Pons (tissue), 1 donor: ENCODE results near the gene TRAPPC6A.

ENCODE experiments used
- DNase-seq: peaks from one replicate; pipeline ENCODE4 v3.0.0-alpha.2; 2016; ENCODE audit warnings: low spot score

Gene TRAPPC6A

DNA sequence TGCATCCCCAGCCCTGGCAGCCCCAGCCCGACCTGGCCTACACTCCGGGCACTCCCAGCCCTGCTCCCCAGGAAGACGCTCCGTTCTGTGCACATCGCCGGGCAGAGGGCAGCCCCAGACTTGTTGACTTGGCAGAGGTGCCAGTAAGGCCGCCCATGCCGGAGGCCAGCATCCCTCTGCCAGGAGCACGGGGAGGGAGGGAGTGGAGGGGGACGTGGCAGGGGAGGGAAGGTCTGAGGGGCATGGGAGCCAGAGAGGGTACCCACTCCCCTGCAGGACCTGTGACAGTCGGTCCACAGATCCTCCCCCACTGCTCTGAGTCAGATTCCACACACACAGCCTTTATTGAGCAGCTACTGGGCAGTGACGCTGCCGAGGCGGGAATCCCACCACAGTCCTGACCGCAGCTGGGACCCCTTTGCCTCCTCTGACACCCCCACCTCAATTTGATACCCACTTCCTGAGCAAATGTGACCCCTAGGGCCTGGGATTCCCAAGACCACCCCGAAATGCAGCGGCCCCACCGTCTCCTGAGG lies 15.4 kb downstream of the TRAPPC6A start:
- no peak for DNase-seq

DNA sequence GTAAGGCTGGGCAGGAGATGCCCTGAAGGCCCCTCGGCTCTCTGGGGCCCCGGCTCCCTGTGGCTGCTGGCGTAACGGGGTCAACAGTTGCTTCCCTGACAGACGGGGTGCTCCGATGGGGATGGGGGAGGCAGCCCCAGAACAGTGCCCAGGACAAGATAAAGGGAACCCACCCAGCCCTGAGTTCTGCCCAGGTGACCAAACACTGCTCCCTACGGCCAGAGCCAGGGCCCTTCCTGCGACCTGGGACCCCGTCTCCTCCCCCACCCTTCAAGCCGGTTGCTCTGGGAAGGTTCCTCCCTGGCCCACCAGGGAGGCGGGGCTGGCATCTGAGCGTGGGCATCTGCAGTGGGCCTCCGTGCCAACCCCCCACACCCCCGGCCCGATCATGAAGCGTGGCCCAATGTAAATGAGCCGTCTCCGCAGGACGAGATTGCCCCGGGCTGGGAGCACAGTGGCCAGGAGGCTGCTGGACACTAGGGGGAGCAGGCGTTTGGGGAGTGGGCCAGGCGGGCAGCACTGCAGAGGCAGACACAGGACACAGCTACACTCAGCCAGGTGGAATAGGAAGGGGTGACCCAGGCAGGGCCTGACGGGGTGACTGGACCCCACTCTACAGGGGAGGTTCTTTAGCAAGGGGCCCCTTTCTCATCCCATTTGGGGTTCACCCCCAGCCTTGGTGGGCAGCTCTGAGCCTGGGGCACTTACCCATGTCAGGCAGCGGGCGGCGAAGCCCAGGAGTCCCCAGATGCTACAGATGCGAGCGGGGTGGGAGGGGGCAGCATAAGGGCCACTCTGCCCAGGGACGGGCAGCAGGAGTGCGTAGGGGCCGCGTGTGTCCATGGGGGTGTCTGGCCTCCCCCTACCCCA lies 16.1 kb downstream of the TRAPPC6A start:
- DNase-seq: no peak

DNA sequence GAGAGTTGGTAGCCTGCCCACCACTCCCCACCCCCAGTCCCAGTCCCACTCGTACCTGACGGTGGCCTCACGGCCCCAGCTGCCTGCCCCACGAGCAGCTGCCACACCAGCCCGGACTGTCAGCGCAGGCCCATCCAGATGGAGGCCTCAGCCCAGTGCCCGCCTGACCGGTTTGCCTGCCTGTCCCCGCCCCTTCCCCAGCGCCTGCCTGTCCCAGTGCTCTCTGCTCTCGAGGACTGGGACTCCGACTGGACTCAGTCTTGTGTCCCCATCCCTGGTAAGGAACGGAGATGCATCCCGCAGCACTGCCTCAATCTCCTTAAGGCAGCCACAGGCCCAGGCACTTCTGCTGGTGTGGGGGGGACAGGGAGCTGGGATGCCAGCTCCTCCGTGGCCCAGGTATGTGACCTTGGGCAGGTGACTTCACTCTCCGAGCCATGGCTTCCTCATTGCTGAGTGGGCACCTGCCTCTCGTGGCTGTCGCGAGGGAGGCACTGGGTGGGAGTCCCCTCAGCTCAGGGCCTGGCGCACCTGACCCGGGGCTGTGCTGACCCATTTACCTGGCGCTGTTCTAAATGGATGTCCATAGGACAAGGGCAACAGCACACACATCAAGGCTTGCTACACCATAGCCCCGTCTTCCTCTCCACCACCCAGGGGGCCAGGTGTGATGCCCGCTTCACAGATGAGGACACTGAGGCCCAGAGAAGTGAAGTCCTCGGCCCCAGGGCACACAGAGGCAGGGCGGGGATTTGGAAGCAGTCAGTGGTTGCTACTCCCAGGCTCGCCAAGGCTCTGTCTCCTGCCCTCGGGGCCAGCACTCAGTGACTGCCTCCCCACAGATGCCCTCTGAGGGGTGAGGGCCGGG lies 16.9 kb downstream of the TRAPPC6A start, which contains the start of gene NKPD1:
NKPD1 (minus strand) TSS at position 113 of the 868 bp plus-strand sequence. CDS start 832 bp downstream, outside the sequence.
- DNase-seq: no peak

DNA sequence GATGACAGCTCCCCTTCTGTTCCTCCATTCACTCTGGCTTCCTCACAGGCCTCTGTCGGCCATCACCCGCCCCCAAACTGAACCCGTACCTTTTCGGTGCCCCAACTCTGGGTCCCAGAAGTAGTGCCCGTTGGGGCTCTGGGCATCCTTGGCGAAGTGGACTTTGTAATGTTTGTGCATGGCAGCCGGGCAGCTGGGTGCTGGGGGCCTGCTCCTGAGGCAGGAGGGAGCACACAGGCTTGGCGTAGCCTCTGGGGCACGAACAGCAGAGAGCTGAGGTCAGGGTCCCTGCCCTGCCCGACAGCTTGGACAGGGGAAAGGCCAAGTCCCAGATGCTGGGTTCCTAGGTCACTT lies 18.1 kb downstream of the TRAPPC6A start:
- no peak for DNase-seq

DNA sequence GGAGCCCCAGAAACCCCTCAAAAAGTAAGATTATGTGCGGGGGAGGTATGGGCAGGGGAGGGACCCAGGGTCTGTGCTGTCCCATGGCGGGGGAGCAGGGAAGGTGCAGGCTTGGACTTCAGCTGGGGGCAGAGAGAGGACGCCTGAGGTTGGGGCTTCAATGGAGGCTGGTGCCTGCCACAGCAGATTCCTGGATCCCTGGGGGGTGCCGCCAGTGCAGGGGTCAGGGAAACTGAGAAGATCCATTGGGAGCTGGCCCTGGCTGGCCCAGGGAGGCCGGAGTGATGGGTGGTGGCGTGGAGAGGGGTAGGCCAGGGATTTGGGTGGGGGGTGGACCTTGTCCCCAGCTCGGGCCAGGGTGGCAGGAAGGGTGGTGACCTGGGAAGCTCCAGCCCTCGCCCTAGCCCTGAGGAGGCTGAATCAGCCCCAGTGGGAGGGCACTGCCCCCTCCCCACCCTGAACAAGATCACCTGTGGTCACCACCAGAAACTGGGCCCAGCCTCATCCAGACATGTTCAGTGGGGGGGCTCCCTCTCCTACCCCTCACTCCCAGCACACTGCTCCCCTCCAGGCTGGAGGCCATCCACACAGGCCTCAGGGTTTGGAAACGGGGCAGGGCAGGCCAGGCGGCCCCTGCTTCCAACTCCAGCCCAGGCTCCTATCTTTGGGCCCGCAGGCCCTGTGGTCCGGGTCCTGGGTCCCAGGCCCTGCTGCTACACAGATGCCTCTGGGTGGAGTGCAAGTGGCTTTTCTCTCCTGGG lies 18.6 kb downstream of the TRAPPC6A start:
- no peak for DNase-seq

DNA sequence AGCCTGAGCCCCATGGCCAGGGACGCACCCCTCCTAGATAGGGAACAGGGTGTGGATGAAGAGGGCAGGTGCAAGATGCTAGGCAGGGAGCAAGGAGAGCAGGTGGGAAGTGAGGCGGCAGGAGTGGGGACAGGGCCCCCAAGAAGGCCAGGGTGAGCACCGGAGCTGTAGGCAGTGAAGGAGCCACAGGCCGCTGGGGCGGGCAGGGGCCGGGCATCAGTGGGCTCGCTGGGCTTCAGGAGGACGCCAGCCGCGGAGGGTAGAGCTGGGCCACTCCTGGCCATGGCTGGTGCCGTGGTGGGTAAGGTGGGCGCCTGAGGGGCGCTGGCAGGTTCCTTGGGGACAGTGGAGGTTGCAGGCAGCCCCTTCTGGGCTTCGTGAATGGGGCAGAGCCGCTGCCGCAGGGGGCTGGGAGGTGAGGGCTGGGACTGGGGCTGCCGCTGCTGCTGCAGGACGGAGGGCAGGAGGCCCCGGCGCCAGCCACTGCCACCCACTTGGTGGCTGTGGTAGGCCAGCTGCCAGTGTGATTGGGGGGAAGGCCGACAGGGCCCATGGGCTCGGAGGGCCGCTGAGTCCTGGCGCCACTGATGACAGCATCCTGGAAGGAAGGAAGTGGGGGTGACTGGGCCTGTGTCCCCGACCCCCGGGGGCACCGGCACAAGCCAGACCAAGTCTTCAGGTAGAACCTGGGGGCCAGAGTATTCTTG lies 19.4 kb downstream of the TRAPPC6A start:
- no peak for DNase-seq

DNA sequence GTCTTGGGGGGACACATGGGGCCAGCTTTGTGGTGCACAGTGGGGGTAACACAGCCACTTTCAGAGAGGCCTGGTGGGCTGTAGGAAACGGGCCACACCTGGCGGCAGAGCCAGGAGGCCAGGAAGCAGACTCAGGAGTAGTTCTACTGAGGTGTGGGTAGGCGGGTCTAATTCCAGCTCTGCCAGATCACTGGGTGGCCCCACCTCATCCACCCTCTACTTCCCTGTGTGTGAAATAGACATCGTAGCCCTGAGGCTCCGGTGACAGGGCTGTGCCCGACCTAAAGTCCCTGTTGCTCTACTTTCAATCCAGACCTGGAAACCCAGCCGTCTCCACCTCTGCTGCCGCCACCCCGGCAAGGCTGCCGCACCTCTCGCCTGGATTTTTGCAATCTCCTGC lies 21.3 kb downstream of the TRAPPC6A start:
- no peak for DNase-seq

DNA sequence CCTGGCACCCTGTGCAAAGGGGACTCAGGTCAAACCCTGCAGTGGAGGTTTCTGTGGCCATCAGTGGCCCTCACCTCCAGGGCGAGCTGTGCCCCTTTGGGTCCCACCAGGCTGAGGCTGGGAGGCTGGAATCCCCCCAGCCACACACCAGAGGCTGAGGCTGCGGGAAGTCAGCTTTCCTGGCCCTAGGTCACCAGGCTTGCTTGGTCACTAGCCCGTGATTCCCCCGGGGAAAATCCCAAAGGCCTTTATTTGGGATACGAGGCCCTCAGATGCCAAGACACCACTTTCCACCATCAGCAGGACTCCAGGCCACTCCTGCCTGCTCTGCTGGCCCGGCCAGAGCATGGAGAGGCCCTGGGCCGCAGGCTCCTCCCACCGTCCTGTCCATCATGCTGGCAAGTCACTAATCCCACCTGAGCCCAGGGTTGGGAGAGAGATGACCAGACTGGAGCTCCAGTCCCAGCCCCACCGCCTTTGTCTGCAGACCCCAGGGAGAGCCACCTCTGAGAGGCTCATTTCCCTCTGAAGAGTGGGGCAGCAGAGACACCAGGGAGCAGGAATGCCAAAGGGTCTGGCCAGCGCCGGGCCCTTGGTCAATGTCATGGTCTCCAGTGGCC lies 21.9 kb downstream of the TRAPPC6A start:
- no peak for DNase-seq

DNA sequence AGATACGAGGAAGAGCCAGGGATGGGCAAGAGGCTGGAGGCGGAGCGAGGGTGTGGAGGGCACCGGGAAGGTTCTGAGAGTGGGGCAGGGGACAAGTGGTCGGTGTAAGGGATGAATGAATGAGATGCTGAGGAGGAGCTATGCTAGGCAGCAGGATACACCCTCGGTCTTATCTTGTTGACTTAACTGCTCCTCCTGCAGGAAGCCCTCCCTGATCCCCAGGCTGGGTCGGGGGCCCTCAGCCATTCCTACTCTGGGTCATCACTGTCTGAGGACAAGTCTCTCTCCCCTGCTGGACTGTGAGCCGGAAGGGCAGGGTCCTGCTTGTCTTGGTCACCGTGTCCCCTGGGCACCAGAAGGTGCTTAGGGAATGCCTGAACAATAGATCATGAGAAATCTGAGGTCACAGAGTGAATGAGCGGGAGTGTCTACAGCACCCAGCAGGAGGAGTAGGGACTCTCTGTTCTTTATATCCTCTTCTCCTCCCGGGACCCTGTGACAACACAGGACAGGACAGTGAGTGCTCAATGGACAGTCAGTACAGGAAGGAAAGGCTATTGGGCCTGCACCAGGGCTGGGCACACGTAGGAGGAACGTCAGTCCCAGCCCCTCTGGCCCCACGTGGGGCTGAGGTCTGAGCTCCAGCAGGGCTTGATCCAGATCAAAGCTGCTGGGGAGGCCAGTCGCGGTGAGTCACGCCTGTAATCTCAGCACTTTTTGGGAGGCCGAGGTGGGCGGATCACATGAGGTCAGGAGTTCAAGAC lies 23.8 kb downstream of the TRAPPC6A start:
- no peak for DNase-seq

DNA sequence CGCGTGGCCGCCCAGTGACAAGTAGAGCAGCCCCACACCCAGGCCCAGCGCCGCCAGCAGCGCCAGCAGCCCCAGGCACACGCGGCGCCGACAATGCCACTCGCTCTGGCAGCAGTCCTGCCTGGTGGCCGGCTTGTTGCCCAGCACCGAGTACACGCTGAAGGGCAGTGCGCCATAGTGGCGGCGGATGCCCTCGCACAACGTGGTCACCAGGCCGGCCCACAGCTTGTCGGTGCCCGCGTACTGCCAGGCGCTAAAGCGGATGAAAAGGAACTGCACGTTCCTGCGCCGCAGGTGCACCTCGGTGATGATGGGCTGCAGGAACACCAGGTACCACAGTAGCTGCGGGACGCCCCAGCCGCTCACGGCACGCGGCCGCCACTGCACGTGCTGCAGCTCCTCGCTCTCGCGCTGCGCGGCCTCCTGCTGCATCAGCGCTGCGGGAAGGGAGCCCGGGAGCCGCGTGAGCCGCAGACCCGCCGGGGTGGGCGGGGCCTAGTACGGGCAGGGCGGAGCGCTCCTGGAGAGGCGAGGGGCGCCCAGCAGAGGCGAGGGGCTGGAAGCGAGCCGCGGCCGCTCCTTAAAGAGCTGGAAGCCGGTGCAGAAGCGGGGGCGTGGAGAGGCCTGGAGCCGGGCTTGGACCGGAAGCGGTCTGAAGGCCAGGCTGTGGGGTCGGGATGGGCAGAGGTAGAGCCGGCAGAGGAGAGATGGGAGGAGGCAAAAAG lies 24.5 kb downstream of the TRAPPC6A start:
- DNase-seq: peak; percentile 23

DNA sequence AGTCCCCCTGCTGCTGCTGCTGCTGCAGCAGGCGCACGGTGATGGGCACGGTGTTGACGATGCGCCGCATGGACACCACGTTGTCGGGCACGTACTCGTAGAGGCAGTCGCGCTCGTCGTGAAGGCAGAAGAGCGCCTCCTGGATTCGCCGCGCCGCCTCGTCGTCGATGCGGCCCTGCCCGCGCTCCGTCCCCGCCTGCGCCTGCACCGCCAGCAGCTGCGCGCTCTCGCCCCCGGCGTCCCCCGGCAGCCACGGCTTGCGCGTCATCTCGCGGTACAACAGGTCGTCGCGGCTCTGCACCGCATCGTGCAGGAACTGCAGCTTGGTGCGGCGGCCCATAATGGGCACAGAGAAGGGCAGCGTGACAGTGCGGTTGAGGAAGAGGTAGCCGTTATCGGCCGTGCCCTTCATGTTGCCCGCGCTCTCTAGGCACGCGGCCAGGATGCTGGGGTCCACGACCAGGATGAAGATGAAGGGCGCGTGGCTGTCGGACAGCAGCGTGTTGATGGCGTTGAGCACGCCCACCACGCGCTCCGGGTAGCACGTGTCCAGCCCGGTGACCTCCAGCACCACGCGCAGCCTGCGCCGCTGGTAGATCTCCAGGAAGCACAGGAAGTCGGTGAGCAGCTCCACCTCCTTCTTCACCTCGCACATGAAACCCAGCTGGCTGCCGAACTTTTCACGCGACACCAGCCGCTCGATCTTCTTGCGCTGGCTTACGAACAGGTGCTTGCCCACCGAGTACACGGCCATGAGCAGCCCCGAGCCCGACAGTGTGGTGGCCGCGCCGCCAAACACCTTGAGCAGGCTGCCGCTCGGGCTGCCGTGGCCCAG lies 25.3 kb downstream of the TRAPPC6A start:
- no peak for DNase-seq

DNA sequence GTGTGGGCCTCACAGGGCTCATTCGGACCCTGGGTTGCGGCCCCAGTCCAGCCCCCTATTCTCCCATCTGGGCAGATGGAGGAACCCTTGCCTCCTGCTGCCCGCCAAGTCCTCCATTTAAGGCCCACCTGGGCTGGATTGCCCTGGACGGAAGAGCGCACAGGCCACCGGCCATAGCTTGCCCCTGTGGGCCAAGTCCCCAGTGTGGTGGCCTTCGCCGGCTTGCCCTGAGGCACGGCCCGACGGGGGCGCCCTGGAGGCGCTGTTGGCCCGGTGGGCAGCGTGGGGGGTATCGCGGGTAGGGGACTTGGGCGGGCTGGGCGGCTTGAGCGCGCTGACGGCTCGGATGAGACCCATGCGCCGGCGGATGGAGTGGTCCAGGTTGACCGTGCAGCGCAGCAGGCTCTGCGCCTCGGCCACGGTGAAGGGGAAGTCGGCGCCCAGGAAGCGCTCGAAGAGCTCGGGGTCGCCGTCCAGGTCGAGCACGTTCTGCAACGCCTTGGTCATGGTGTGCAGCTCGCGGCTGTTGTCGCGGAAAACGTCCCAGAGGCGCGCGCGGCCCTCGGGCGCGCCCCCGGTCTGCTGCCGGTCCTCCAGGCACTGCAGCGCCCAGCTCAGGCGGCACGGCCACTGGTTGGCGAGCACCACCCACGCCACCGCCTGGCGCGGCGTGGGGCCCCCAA lies 26.1 kb downstream of the TRAPPC6A start:
- no peak for DNase-seq

DNA sequence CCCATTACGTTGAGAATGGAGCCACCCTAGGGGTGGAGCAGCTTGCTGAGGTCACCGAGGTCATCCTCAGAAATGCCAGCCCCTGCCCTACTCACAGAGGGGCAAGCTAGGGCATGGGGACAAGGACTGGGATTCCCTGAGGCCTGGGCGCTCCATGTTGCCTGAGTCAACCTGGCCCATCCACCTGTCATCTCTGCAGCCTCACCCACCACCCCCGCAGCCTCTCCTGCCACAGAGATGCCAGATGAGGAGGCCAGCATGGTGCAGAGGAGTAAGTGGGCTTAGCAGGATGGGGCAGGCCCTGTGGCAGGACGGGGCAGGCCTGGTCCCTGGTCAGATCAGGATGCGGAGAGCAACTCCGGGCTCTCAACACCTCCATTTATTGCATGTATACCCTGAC lies 26.7 kb downstream of the TRAPPC6A start:
- no peak for DNase-seq

DNA sequence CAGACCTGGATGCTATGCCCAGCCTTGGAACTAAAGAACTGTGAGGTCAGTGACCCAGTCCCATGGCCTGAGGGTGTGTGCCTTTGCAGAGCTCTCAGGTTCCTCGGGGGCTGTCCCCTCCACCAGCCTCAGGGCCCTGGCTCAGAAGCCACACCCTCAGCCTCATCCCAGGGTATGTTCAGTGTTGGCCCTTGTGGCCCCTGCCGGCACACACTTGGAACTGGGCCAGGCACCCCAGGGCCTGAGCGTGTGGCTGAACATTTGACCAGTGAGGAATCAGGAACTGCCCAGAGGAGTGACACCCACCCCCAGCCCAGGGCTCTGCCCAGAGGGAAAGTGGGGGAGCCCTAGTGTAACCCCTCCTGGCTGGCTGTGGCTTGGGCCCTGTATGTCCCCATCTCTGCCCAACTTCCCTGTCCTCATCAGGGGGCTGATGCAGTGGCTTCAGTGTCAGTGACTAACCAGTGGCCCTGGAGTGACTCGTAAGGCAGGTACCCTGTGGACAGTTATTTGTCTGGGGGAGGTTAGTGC lies 27.2 kb downstream of the TRAPPC6A start:
- no peak for DNase-seq

DNA sequence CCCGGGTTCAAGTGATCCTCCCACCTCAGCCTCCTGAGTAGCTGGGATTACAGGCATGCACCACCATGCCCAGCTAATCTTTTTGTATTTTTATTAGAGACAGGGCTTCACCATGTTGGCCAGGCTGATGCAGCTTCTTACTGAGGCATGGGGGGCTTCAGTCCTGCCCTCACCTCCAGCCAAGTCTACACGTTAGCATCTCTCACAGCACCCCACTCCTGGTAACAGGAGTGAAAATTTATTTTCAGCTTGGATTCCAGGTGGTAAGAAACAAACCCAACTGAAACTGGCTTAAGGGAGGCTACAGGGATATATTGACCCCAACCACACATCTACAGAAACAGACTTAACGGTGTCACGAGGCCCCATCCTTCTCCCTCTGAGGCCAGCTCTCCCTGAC lies 27.9 kb downstream of the TRAPPC6A start:
- DNase-seq: no peak

DNA sequence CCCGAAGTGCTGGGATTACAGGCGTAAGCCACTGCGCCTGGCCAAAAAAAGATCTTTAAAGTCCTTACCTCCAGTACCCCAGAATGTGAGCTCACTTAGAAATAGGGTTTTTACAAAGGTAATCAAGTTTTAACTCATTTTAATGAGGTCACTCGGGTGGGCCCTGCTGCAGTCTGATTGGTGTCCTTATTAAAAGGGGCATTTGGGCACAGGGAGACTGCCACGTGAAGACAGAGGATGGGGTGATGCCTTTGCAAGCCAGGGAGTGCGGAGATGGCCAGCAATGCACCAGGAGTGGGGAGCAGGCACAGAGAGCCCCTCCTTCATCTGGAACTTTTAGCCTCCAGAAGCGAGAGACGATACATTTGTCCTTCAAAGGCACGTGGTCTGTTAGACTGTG lies 28.9 kb downstream of the TRAPPC6A start:
- DNase-seq: no peak

DNA sequence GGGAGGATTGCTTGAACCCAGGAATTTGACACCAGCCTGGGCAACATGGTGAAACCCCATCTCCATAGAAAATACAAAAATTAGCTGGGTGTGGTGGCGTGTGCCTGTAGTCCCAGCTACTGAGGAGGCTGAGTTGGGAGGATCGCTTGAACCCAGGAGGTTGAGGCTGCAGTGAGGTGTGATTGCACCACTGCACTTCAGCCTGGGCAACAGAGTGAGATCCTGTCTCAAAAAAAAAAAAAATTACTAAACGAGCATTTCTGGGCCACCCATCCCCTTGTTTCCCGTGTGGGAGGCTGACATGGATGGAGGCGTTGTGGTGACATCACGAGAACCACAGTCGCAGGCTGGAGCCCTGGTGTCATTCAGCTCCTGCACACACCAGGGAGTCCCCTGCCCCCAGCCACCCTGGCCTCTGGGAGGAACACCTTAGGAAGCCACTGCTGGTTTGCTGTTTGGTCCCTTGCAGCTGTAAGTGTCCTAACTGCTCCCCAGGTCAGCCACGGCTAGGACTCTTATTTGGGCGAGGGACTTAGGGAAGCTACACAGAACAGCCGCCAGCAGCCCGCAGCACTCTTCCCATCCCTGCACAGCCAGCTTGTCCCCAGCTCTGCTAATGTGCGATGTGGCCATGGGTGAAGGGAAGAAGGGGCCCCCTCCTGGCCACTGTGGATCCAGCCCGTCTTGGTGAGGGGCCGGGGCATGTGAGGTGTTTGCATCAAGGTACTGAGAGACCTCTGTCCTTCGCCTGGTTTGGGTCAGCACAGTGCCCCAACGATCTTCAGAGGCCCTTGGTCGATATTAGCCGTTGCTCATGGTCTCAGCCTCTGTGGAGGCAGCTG lies 30.0 kb downstream of the TRAPPC6A start:
- no peak for DNase-seq
